ENCODE measurements around the gene HCFC1R1.

HCFC1R1 gene

DNA sequence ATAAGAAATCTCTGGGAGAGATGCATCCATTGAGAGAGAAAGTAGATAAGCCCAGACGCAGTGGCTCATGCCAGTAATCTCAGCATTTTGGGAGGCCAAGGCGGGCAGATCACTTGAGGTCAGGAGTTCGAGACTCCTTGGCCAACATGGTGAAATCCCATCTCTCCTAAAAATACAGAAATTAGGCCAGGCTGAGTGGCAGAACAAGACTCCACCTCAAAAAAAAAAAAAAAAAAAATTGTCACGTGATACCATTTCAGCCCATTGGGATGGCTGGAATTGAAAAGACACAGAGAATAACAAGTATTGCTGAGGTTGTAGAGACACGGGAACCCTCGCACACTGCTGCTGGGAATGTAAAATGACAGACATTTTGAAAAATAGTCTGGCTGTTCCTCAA, 38.8 kb upstream of the HCFC1R1 start:
- no peak overlapping the region for H3K4me3 ChIP-seq (ENCODE audit: low read depth, low read length)
- TF ChIP-seq, protein P1, sequence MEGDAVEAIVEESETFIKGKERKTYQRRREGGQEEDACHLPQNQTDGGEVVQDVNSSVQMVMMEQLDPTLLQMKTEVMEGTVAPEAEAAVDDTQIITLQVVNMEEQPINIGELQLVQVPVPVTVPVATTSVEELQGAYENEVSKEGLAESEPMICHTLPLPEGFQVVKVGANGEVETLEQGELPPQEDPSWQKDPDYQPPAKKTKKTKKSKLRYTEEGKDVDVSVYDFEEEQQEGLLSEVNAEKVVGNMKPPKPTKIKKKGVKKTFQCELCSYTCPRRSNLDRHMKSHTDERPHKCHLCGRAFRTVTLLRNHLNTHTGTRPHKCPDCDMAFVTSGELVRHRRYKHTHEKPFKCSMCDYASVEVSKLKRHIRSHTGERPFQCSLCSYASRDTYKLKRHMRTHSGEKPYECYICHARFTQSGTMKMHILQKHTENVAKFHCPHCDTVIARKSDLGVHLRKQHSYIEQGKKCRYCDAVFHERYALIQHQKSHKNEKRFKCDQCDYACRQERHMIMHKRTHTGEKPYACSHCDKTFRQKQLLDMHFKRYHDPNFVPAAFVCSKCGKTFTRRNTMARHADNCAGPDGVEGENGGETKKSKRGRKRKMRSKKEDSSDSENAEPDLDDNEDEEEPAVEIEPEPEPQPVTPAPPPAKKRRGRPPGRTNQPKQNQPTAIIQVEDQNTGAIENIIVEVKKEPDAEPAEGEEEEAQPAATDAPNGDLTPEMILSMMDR (IDR thresholded peaks at IDR 0.05; ENCODE audit: low read depth, low read length): no peak
- TF ChIP-seq POLR2A (IDR thresholded peaks at IDR 0.05; ENCODE audit: extremely low read depth, insufficient read length) (no peak), MYC (IDR thresholded peaks at IDR 0.05; ENCODE audit: low read depth, low read length) (no peak)
- TF ChIP-seq, protein P2, sequence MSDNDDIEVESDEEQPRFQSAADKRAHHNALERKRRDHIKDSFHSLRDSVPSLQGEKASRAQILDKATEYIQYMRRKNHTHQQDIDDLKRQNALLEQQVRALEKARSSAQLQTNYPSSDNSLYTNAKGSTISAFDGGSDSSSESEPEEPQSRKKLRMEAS (IDR thresholded peaks at IDR 0.05; ENCODE audit: low read depth, low read length): no peak
- no peak for DNase-seq (ENCODE audit: low read depth)

DNA sequence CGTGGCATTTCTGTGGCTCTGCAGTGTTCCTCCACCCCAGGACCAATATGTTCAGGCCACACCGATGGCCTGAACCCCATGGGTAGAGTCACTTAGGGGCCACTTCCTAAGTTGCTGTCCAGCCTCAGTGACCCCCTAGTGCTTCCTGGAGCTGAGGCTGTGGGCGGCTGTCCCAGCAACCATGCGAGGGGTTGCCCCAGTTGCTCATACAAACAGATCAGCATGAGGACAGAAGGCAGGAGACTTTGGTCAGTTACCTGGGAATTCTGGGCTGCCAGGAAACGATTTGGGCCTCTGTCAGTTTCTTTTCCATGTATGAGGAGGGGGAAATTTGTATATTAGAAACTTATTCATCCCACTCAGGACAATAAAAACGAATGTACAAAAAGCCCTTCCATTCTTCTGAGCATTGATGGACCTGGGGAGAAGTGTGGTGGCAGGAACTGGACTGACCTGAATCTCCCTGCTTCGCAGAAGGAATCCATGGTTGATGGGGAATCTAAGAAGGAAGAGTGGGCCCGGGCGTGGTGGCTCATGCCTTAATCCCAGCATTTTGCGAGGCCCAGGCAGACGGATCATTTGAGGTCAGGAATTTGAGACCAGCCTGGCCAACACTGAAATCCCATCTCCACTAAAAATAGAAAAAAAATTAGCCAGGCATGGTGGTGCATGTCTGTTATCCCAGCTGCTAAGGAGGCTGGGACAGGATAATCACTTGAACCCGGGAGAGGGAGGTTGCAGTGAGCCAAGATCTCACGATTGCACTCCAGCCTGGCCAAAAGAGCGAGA, 36.8 kb upstream of the HCFC1R1 start:
- TF ChIP-seq POLR2A (IDR thresholded peaks at IDR 0.05; ENCODE audit: extremely low read depth, insufficient read length) (no peak), MYC (IDR thresholded peaks at IDR 0.05; ENCODE audit: low read depth, low read length) (no peak)
- TF ChIP-seq, protein P2 (IDR thresholded peaks at IDR 0.05; ENCODE audit: low read depth, low read length): no peak
- TF ChIP-seq, protein P1 (IDR thresholded peaks at IDR 0.05; ENCODE audit: low read depth, low read length): no peak
- DNase-seq (ENCODE audit: low read depth): no peak
- no peak overlapping the region for H3K4me3 ChIP-seq (ENCODE audit: low read depth, low read length)

DNA sequence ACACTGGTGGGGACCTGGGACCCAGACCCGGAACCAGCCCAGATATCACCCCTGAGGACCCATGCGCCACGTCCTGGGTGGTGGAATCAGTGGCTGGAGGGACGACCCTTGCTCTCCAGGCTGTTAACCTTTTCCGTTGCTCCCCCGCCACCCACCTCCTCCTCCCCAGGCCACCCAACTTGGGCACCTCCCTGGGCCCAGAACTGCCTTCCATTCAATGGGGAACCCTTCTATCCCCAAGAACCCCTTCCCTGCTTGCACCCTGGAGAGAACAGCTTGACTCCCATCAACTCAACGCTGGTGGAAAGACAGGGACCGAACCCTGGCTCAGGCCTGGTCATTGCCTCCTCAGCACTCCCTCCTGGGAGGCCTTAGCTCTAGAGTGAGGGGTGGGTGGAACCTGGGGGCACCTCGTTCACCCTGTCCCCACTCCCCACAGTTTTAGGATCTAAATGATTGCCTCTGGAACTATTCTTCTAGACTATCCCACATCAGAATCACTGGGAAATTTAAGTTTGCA, 36.0 kb upstream of the HCFC1R1 start:
- no peak for DNase-seq (ENCODE audit: low read depth)
- TF ChIP-seq, protein P1 (IDR thresholded peaks at IDR 0.05; ENCODE audit: low read depth, low read length): no peak
- TF ChIP-seq, protein P2 (IDR thresholded peaks at IDR 0.05; ENCODE audit: low read depth, low read length): no peak
- peak overlapping the region; percentile 25 for H3K4me3 ChIP-seq (ENCODE audit: low read depth, low read length)

GRCh38 chr16:3059041-3059722, 35.4 kb upstream of the HCFC1R1 start:
- DNase-seq (ENCODE audit: low read depth): peak; percentile 89
- peak; percentile 53 for TF ChIP-seq POLR2A (IDR thresholded peaks at IDR 0.05; ENCODE audit: extremely low read depth, insufficient read length)
- TF ChIP-seq, protein P1 (IDR thresholded peaks at IDR 0.05; ENCODE audit: low read depth, low read length): peak; percentile 32
- TF ChIP-seq, protein P2 (IDR thresholded peaks at IDR 0.05; ENCODE audit: low read depth, low read length): peak; percentile 21; the same call in 1 of the 2 replicates
- peak; percentile 61; the same call in 1 of the 2 replicates for TF ChIP-seq MYC (IDR thresholded peaks at IDR 0.05; ENCODE audit: low read depth, low read length)

DNA sequence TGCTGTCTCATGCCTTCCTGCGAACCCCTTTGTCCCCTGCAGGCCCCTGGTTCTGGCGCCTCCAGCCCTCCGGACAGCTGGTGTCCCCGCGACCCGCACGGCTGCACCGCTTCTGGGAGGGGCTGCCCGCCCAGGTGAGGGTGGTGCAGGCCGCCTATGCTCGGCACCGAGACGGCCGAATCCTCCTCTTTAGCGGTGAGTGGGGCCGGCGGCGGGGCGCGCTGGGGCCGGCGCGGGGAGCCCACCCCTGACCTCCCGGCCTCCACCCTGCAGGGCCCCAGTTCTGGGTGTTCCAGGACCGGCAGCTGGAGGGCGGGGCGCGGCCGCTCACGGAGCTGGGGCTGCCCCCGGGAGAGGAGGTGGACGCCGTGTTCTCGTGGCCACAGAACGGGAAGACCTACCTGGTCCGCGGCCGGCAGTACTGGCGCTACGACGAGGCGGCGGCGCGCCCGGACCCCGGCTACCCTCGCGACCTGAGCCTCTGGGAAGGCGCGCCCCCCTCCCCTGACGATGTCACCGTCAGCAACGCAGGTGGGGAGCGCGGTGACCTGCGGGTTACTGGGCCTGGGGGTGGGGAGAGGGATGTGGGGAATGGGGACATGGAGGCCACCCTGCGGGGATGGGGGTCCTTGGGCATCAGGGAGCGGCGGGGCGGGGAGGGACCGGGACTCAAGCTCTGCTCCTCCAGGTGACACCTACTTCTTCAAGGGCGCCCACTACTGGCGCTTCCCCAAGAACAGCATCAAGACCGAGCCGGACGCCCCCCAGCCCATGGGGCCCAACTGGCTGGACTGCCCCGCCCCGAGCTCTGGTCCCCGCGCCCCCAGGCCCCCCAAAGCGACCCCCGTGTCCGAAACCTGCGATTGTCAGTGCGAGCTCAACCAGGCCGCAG, 34.6 kb upstream of the HCFC1R1 start:
- peak; percentile 75 for DNase-seq (ENCODE audit: low read depth)
- no peak for TF ChIP-seq MYC (IDR thresholded peaks at IDR 0.05; ENCODE audit: low read depth, low read length)
- TF ChIP-seq, protein P1 (IDR thresholded peaks at IDR 0.05; ENCODE audit: low read depth, low read length): peak; percentile 30
- TF ChIP-seq POLR2A (IDR thresholded peaks at IDR 0.05; ENCODE audit: extremely low read depth, insufficient read length): no peak
- TF ChIP-seq, protein P2 (IDR thresholded peaks at IDR 0.05; ENCODE audit: low read depth, low read length): no peak
- peak overlapping the region; percentile 61 for H3K4me3 ChIP-seq (ENCODE audit: low read depth, low read length)

More at GRCh38 chr16:3059041-3059722, 35.4 kb upstream of the HCFC1R1 start:
- peak overlapping the region; percentile 61 for H3K4me3 ChIP-seq (ENCODE audit: low read depth, low read length)

Data from NB4 (cell line).